H9 (cell line): ENCODE measurements around the gene KLK13. TPM values are rescaled to one million over a fixed set of nuclear protein-coding genes. Genes with fewer than 3 reads are reported as not detected.

ENCODE experiments used
- DNase-seq: peaks from one replicate; pipeline ENCODE4 v3.0.0-alpha.2; 2017
- H2AFZ ChIP-seq: one replicate; pipeline ENCODE4 v1.6.1; 2013; ENCODE audit warnings: mild to moderate bottlenecking, low read length, control low read depth, moderate library complexity
- H2AK5ac ChIP-seq: 2 replicates; pipeline ENCODE4 v1.6.1; 2013; ENCODE audit warnings: low read length, control low read depth, mixed read lengths; ENCODE audit not compliant: insufficient read length
- H2BK120ac ChIP-seq: one replicate; pipeline ENCODE4 v1.6.1; 2013; ENCODE audit warnings: low read depth, mild to moderate bottlenecking, low read length, control low read depth, inconsistent platforms; ENCODE audit not compliant: poor library complexity, severe bottlenecking
- H2BK12ac ChIP-seq: 2 replicates; pipeline ENCODE4 v1.6.1; 2013; ENCODE audit warnings: low read length, control low read depth, mixed read lengths, low read depth; ENCODE audit not compliant: insufficient read length
- H2BK15ac ChIP-seq: 2 replicates; pipeline ENCODE4 v1.6.1; 2013; ENCODE audit warnings: low read depth, low read length, control low read depth
- H2BK20ac ChIP-seq: one replicate; pipeline ENCODE4 v1.6.1; 2013; ENCODE audit warnings: low read depth, mild to moderate bottlenecking, low read length, control low read depth, inconsistent platforms; ENCODE audit not compliant: poor library complexity, severe bottlenecking
- H2BK5ac ChIP-seq: 2 replicates; pipeline ENCODE4 v1.6.1; 2013; ENCODE audit warnings: low read length, control low read depth, mixed read lengths; ENCODE audit not compliant: insufficient read length
- H3K14ac ChIP-seq: 2 replicates; pipeline ENCODE4 v1.6.1; 2013; ENCODE audit warnings: low read length, control low read depth; ENCODE audit not compliant: insufficient read depth
- H3K18ac ChIP-seq: 2 replicates; pipeline ENCODE4 v1.6.1; 2013; ENCODE audit warnings: low read depth, mild to moderate bottlenecking, mixed read lengths, low read length, control low read depth; ENCODE audit not compliant: insufficient read length
- H3K23ac ChIP-seq: 2 replicates; pipeline ENCODE4 v1.6.1; 2013; ENCODE audit warnings: low read length, control low read depth, mixed read lengths, low read depth; ENCODE audit not compliant: insufficient read length
- H3K23me2 ChIP-seq: 2 replicates; pipeline ENCODE4 v1.6.1; 2013; ENCODE audit warnings: low read depth, mild to moderate bottlenecking, mixed read lengths, low read length, control low read depth; ENCODE audit not compliant: insufficient read length, poor library complexity, severe bottlenecking
- H3K27ac ChIP-seq: 2 replicates; pipeline ENCODE4 v1.5.1; 2013; ENCODE audit warnings: low read length, control low read depth, mixed read lengths, low read depth; ENCODE audit not compliant: insufficient read length
- H3K27me3 ChIP-seq: 2 replicates; pipeline ENCODE4 v1.6.1; 2013; ENCODE audit warnings: low read length, control low read depth, inconsistent platforms; ENCODE audit not compliant: insufficient read depth
- H3K4ac ChIP-seq: 2 replicates; pipeline ENCODE4 v1.6.1; 2013; ENCODE audit warnings: low read depth, mild to moderate bottlenecking, control low read depth, inconsistent platforms, low read length, moderate library complexity
- H3K4me1 ChIP-seq: 2 replicates; pipeline ENCODE4 v1.6.1; 2013; ENCODE audit warnings: low read length, control low read depth, inconsistent platforms; ENCODE audit not compliant: insufficient read depth
- H3K4me2 ChIP-seq: 2 replicates; pipeline ENCODE4 v1.6.1; 2013; ENCODE audit warnings: low read length, control low read depth, mixed read lengths; ENCODE audit not compliant: insufficient read length, insufficient read depth
- H3K56ac ChIP-seq: 2 replicates; pipeline ENCODE4 v1.6.1; 2013; ENCODE audit warnings: low read depth, mild to moderate bottlenecking, mixed read lengths, low read length, control low read depth; ENCODE audit not compliant: insufficient read length
- H3K79me1 ChIP-seq: 2 replicates; pipeline ENCODE4 v1.6.1; 2013; ENCODE audit warnings: low read depth, mild to moderate bottlenecking, moderate library complexity, low read length, control low read depth, inconsistent platforms; ENCODE audit not compliant: insufficient read depth, poor library complexity, severe bottlenecking
- H3K79me2 ChIP-seq: 2 replicates; pipeline ENCODE4 v1.6.1; 2013; ENCODE audit warnings: low read length, control low read depth, inconsistent platforms; ENCODE audit not compliant: insufficient read depth
- H3K9ac ChIP-seq: 2 replicates; pipeline ENCODE4 v1.6.1; 2013; ENCODE audit warnings: low read length, control low read depth, mixed read lengths; ENCODE audit not compliant: insufficient read length; ENCODE audit errors: extremely low read depth
- H3K9me3 ChIP-seq: one replicate; pipeline ENCODE4 v1.6.1; 2013; ENCODE audit warnings: low read depth, low read length, inconsistent platforms; ENCODE audit not compliant: control insufficient read depth
- H3T11ph ChIP-seq: one replicate; pipeline ENCODE4 v1.6.1; 2013; ENCODE audit warnings: mild to moderate bottlenecking, low read length, control low read depth, inconsistent platforms
- H4K20me1 ChIP-seq: one replicate; pipeline ENCODE4 v1.6.1; 2013; ENCODE audit not compliant: control insufficient read depth, insufficient read length, insufficient read depth
- H4K5ac ChIP-seq: 2 replicates; pipeline ENCODE4 v1.6.1; 2013; ENCODE audit warnings: low read depth, mild to moderate bottlenecking, mixed read lengths, low read length, control low read depth; ENCODE audit not compliant: insufficient read length
- H4K8ac ChIP-seq: replicated peaks from 2 replicates; pipeline ENCODE4 v1.6.1; 2013; ENCODE audit warnings: low read length, control low read depth, mixed read lengths, low read depth; ENCODE audit not compliant: insufficient read length
- H4K91ac ChIP-seq: 2 replicates; pipeline ENCODE4 v1.6.1; 2013; ENCODE audit warnings: low read depth, mild to moderate bottlenecking, moderate library complexity, mixed read lengths, low read length, control low read depth; ENCODE audit not compliant: insufficient read length
- H3K27ac Mint-ChIP-seq, 3 experiments: 2 replicates in 2 of 3; 3 replicates in 1 of 3; pipeline ENCODE4 v1.8.0; 2020 to 2021; ENCODE audit warnings: mixed read lengths in 3 of 3, mild to moderate bottlenecking in 1 of 3, moderate library complexity in 1 of 3
- H3K27me3 Mint-ChIP-seq: 2 replicates; pipeline ENCODE4 v1.8.0; 2021; ENCODE audit warnings: low read depth, mild to moderate bottlenecking, moderate library complexity, mixed read lengths
- H3K36me3 Mint-ChIP-seq, 3 experiments: 2 replicates in 2 of 3; 3 replicates in 1 of 3; pipeline ENCODE4 v1.8.0; 2020 to 2021; ENCODE audit warnings: low read depth in 3 of 3, mixed read lengths in 3 of 3; ENCODE audit not compliant: insufficient read depth in 1 of 3
- H3K4me1 Mint-ChIP-seq, 2 experiments: 2 replicates each; pipeline ENCODE4 v1.8.0; 2020; ENCODE audit warnings: mixed read lengths in 2 of 2
- H3K4me3 Mint-ChIP-seq, 2 experiments: 2 replicates in 1 of 2; 3 replicates in 1 of 2; pipeline ENCODE4 v1.8.0; 2020 to 2021; ENCODE audit warnings: mild to moderate bottlenecking in 2 of 2, mixed read lengths in 2 of 2, moderate library complexity in 1 of 2
- H3K9me3 Mint-ChIP-seq, 2 experiments: 2 replicates in 1 of 2; 3 replicates in 1 of 2; pipeline ENCODE4 v1.8.0; 2020; ENCODE audit warnings: mild to moderate bottlenecking in 2 of 2, mixed read lengths in 2 of 2, moderate library complexity in 1 of 2
- CTCF ChIP-seq: fragments of 200-600 bp; sonication (generic); conservative IDR thresholded peaks from 3 replicates; pipeline ENCODE4 v1.8.0; 2021; ENCODE audit warnings: antibody characterized with exemption, mild to moderate bottlenecking
- WGBS: extraction: QIAGEN DNeasy Blood & Tissue Kit; methylation state at CpG from one replicate; pipeline ENCODE4 v1.1.7; 2013; ENCODE audit warnings: missing lambda C conversion rate, low lambda C conversion rate, mixed read lengths; ENCODE audit not compliant: insufficient read length; ENCODE audit errors: extremely low coverage; 5-methylcytosine and 5-hydroxymethylcytosine counted together
- total RNA-seq: library from RNA; stranded (reverse); gene quantifications from 2 replicates; pipeline ENCODE4 v1.2.1, GENCODE V29; 2021

Gene KLK13
- total RNA-seq, 1 experiment from 2014 or later: 4.2 TPM

GRCh38 chr19:51031220-51031879 is 33.5 kb downstream of the KLK13 start:
- no peaks in the 10 kb centered on the region for H3K36me3 Mint-ChIP-seq
- Histone ChIP-seq H3K23ac (no peak overlapping the region), H2AFZ (no peak overlapping the region), H3K4ac (no peak overlapping the region), H4K20me1 (no peaks in the 10 kb centered on the region), H4K5ac (no peak overlapping the region), H3K4me1 (no peaks in the 10 kb centered on the region), H3K79me2 (no peaks in the 10 kb centered on the region), H3K27me3 (no peaks in the 10 kb centered on the region), H2AK5ac (no peak overlapping the region), H2BK12ac (no peak overlapping the region), H3T11ph (no peak overlapping the region), H3K27ac (no peak overlapping the region), H3K4me2 (no peak overlapping the region), H2BK5ac (no peak overlapping the region), H3K79me1 (no peaks in the 10 kb centered on the region), H4K91ac (no peak overlapping the region), H2BK15ac (no peak overlapping the region), H3K9me3 (no peaks in the 10 kb centered on the region), H3K14ac (no peak overlapping the region), H2BK120ac (no peak overlapping the region), H4K8ac (no peak overlapping the region), H2BK20ac (no peak overlapping the region), H3K9ac (no peak overlapping the region), H3K18ac (no peak overlapping the region), H3K56ac (no peak overlapping the region), H3K23me2 (no peaks in the 10 kb centered on the region)
- H3K4me3 Mint-ChIP-seq: no peak overlapping the region
- no peak for TF ChIP-seq CTCF
- WGBS: no CpG with 5 or more reads among the region's 7 CpGs
- peaks cover 18% of the 10 kb centered on the region for H3K27me3 Mint-ChIP-seq
- H3K9me3 Mint-ChIP-seq: no peaks in the 10 kb centered on the region; a peak in 1 of 5 replicates
- peaks cover 21 to 33% of the 10 kb centered on the region in 2 experiments for H3K4me1 Mint-ChIP-seq
- H3K27ac Mint-ChIP-seq: no peak overlapping the region
- DNase-seq: no peak
